ENCODE measurements around the gene BPHL. TPM values are rescaled to one million over a fixed set of nuclear protein-coding genes. Genes with fewer than 3 reads are reported as not detected.

BPHL gene
- total RNA-seq, 1 experiment from 2014 or later = 36.3 TPM

DNA sequence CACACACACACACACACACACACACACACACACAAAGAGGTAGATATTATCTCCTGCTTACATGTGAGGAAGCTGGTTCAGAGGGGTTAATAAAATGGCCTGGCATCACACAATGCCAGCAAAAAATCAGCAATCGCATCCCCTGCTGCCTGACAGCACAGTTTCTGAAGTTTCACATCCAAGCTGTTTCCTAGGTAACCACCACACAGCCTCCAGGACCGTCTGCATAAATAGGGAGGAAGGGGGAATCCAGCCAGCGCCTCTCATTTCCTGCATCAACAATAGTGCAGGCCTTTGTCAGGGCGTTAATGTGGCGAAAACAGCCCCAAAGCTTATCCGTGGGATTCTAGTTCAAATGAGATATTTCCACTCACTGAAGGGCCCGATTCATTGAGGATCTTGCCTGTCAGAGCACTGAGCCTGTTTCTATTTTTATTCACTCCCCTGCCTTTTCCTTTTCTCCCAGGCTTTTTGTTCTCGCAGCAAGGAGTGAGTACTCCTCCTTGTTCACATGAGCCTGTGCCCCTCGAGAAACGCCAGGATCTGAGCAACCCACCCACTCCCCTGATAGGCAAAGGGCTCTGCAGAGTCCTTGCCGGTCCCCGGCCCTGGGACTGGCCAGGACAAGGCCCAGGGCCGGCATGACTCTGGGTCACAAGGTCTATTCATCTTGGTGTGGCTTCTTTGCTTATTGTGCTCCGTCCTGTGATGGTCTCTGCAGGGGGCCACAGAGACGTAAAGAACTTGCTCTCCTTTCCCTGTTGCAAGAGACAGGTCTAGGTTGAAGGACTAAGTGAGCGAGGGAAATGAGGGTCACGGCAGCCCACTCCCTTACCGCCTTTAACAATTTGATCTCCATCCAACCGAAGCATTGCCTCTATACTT, 76.3 kb downstream of the BPHL start:
- BruUV-seq (replicated peaks) = no TSS peak
- ChIA-PET CTCF (interaction anchor here (0.7 kb wide), 1 partner anchor 220 kb away, joined by 3 read pairs; no protein-coding TSS in a partner anchor), POLR2A (no interaction called here)
- Histone ChIP-seq H3K9me3 (ENCODE audit: control insufficient read depth, insufficient read depth, low read depth, low read length) (no peaks in the 10 kb centered on the region), H3K27ac (ENCODE audit: low read length) (no peak overlapping the region), H3K4me3 (ENCODE audit: low read depth in 2 of 2, low read length in 2 of 2) (no peak overlapping the region), H3K36me3 (ENCODE audit: control insufficient read depth, insufficient read depth, low read length) (no peaks in the 10 kb centered on the region), H3K4me1 (ENCODE audit: control insufficient read depth, insufficient read depth, low read length) (no peaks in the 10 kb centered on the region), H3K27me3 (ENCODE audit: control insufficient read depth, insufficient read depth, low read length) (no peaks in the 10 kb centered on the region)
- intact Hi-C loops (cut with micrococcal nuclease; ENCODE audit: unreplicated experiment) (no loop called here), in situ Hi-C loops (cut with HindIII; ENCODE audit: low pct_unique_long_range_greater_than_20kb, low sequenced_read_pairs) (no loop called here)
- ATAC-seq (peak; percentile 47; the same call in 1 of the 2 replicates), DNase-seq (ENCODE audit: low read depth, low spot score) (no peak)
- TF ChIP-seq, protein P1, sequence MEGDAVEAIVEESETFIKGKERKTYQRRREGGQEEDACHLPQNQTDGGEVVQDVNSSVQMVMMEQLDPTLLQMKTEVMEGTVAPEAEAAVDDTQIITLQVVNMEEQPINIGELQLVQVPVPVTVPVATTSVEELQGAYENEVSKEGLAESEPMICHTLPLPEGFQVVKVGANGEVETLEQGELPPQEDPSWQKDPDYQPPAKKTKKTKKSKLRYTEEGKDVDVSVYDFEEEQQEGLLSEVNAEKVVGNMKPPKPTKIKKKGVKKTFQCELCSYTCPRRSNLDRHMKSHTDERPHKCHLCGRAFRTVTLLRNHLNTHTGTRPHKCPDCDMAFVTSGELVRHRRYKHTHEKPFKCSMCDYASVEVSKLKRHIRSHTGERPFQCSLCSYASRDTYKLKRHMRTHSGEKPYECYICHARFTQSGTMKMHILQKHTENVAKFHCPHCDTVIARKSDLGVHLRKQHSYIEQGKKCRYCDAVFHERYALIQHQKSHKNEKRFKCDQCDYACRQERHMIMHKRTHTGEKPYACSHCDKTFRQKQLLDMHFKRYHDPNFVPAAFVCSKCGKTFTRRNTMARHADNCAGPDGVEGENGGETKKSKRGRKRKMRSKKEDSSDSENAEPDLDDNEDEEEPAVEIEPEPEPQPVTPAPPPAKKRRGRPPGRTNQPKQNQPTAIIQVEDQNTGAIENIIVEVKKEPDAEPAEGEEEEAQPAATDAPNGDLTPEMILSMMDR (IDR thresholded peaks at IDR 0.05) = no peak

DNA sequence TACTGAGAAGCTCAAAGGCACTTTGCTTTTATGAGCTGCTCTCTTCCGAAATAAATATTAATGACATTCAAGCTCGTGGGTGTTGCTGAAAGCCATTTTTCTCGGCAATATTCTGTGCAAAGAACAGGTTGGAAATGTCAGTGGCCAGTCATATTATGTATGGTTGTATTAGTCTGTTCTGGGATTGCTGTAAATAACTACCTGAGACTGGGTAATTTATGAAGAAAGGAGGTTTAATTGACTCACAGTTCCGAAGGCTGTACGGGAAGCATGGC, 76.8 kb downstream of the BPHL start:
- POLR2A ChIA-PET = no interaction called here
- CTCF ChIA-PET = interaction anchor here (0.7 kb wide), 1 partner anchor 221 kb away, joined by 3 read pairs; no protein-coding TSS in a partner anchor
- no TSS peak for BruUV-seq (replicated peaks)

More for the DNA sequence above, 76.8 kb downstream of the BPHL start:
- H3K4me1 ChIP-seq (ENCODE audit: control insufficient read depth, insufficient read depth, low read length) = no peaks in the 10 kb centered on the region
- ATAC-seq (no peak), DNase-seq (ENCODE audit: low read depth, low spot score) (no peak)
- intact Hi-C loops (cut with micrococcal nuclease; ENCODE audit: unreplicated experiment) = no loop called here
- TF ChIP-seq SIN3A (IDR thresholded peaks at IDR 0.05; ENCODE audit: borderline replicate concordance, insufficient read depth, low read depth, low read length) = no peak
- TF ChIP-seq REST (IDR thresholded peaks at IDR 0.05; ENCODE audit: insufficient read depth in 1 of 2, low read depth in 2 of 2, low read length in 1 of 2) = no peak
- TF ChIP-seq, protein P1 (IDR thresholded peaks at IDR 0.05) = no peak
- no peak for TF ChIP-seq TCF7L2 (IDR thresholded peaks at IDR 0.05; ENCODE audit: low read depth, low read length)
- no peak for TF ChIP-seq POLR2AphosphoS5 (IDR thresholded peaks at IDR 0.05; ENCODE audit: low read depth, low read length)
- H3K27me3 ChIP-seq (ENCODE audit: control insufficient read depth, insufficient read depth, low read length) = no peaks in the 10 kb centered on the region
- H3K36me3 ChIP-seq (ENCODE audit: control insufficient read depth, insufficient read depth, low read length) = no peaks in the 10 kb centered on the region
- no peaks in the 10 kb centered on the region for H3K9me3 ChIP-seq (ENCODE audit: control insufficient read depth, insufficient read depth, low read depth, low read length)
- in situ Hi-C loops (cut with HindIII; ENCODE audit: low pct_unique_long_range_greater_than_20kb, low sequenced_read_pairs) = no loop called here
- H3K4me3 ChIP-seq (ENCODE audit: low read depth in 2 of 2, low read length in 2 of 2) = no peak overlapping the region
- no peak overlapping the region for H3K27ac ChIP-seq (ENCODE audit: low read length)

Data from Panc1 (cell line).